GM19372 (cell line): ENCODE data around the gene XPO6.
"Not testable (repeated sequence)": the region's sequence is repeated elsewhere in the genome, so short reads cannot be mapped to it uniquely, and the experiment has no call there.

ENCODE experiments used
- ATAC-seq: cut with Tn5 transposase; IDR thresholded peaks from one replicate; pipeline ENCODE4 v1.9.1; 2021; ENCODE audit warnings: mild to moderate bottlenecking, low read depth, moderate library complexity; ENCODE audit not compliant: unreplicated experiment

Gene XPO6

DNA sequence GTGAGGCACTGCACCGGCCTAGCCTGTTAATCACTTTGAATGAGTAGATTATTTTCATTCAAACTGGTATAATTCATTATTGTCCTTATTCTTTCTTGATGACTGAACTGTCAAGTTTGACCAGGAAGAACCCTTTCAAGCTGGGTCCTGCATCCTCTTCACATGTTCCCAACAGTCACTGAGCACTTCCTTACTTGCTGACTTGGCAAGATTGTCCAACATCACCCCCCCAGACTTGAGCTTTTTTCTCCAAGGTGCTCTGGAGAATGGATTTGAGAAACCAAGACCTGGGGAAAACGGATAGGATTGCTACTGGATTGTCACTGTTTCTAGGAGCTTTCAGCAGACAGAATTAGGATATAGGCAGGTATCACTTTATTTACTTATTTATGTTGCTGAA, 93.1 kb downstream of the XPO6 start:
- no peak for ATAC-seq

DNA sequence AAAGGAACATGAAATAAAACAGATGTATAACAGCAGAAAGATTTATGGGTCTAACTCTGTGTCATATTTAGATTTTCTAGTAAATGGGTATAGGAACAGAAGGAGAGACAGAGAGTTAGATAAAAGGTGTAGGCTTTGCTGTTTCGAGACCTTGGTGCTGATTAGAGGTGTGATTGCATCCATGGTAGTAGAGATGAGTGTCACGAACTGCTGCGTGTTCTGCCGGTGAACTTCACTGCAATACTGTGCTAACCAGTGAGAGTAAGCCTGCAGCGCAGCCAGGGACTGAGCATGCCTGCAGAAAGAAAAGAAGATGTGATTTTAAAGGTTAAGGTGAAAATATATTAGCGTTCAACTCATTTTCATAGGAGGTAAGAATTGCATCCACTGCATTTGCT, 94.6 kb downstream of the XPO6 start:
- no peak for ATAC-seq

DNA sequence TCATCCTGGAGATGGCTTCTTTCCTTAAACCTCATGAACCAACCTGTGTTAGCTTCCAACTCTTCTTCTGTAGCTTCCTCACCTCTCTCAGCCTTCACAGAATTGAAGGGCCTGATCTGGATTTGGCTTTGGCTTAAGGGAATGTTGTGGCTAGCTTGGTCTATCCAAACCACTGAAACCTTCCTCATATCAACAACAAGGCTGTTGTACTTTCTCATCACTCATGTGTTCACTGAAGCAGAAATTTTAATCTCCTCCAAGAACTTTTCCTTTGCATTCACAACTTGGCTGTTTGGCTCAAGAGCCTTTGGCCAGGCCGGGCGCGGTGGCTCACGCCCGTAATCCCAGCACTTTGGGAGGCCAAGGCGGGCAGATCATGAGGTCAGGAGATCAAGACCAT, 95.9 kb downstream of the XPO6 start:
- ATAC-seq, result not testable (repeated sequence)

GRCh38 chr16:28112908-28113307, 98.9 kb downstream of the XPO6 start:
- ATAC-seq, result no peak

DNA sequence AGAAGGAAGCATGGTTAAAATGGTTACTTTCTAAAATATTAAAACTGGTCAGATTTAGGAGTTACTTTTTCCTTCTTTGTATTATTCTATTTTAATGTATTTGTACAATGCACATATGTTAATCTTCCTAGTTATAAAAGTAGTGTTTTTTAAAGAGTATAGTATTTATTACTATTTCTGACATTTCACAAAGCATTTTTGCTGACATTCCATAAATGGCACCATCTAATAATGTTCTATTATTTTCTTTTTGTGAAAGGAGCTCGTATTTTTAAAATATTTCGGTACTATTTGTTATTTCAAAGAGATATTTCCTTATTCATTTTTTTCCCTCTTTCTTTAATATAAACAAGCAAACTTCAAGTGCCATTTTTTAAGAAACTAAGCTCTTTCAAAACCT, 100.8 kb downstream of the XPO6 start:
- ATAC-seq, result no peak

GRCh38 chr16:28110479-28110878, 101.3 kb downstream of the XPO6 start:
- no peak for ATAC-seq

- no peak for ATAC-seq
Measured at GRCh38 chr16:28110074-28110473, 101.7 kb downstream of the XPO6 start.

- ATAC-seq, result no peak
Measured at GRCh38 chr16:28108590-28109247, 103.0 kb downstream of the XPO6 start.

GRCh38 chr16:28107232-28107631, 104.5 kb downstream of the XPO6 start:
- no peak for ATAC-seq

- ATAC-seq, result no peak
Measured at GRCh38 chr16:28106467-28107215, 105.1 kb downstream of the XPO6 start.

DNA sequence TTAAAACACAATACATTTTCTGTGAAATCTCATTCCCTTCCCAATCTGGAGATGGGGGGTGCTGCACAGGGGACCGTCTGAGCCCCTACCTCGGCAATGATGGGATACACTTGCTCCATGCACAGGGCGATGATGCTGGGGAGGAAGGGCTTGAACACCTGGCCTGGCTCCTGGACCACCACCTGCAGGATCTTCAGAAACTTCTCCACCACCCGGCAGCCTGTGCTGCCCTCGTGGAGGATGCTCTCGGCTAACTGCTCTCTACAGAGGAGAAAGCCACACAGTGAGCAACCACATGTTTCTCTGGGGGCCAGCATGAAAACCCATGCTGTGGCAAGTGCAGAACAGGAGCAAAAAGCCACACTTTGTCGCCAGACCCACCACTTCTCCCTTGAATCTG, 105.8 kb downstream of the XPO6 start:
- no peak for ATAC-seq

GRCh38 chr16:28105297-28105696, 106.5 kb downstream of the XPO6 start:
- no peak for ATAC-seq

DNA sequence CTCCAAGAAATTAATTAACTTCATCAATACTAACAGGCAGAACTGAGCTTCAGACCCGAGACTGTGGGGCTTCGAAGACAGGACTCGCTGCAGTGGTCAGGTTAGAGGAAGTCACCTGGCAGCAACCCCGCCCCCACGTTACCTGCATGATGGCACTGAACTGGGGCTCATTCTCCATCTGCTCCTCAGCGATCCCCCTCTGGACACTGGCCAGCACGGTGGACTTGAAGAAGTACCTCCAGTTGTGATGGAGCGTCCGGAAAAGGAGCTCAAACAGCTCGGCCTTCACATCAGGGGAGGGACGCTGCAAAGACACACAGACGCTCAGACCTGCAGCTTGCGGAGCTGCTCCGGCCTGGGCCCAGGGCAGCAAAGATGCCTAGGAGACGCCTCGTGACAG, 107.4 kb downstream of the XPO6 start:
- ATAC-seq, result no peak

- ATAC-seq, result no peak
Measured at GRCh38 chr16:28103516-28104170, 108.1 kb downstream of the XPO6 start.

DNA sequence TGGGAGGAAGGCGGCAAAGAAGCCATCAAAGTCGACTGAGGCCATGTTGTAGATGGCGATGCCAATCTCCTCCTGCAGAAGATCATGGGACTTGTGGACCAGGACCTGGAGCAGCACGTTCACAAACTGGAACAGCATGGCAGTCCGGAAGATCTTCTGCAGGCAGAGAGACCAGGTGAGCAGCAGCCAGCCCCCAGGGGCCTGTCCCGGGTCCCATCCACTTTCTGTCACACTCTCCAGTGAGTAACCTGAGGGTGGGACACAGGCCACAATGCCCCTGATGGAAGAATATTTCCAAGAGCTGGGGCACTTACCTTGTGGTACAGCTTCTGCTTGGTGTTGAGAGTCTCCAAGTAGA, 110.3 kb downstream of the XPO6 start:
- ATAC-seq, result no peak

DNA sequence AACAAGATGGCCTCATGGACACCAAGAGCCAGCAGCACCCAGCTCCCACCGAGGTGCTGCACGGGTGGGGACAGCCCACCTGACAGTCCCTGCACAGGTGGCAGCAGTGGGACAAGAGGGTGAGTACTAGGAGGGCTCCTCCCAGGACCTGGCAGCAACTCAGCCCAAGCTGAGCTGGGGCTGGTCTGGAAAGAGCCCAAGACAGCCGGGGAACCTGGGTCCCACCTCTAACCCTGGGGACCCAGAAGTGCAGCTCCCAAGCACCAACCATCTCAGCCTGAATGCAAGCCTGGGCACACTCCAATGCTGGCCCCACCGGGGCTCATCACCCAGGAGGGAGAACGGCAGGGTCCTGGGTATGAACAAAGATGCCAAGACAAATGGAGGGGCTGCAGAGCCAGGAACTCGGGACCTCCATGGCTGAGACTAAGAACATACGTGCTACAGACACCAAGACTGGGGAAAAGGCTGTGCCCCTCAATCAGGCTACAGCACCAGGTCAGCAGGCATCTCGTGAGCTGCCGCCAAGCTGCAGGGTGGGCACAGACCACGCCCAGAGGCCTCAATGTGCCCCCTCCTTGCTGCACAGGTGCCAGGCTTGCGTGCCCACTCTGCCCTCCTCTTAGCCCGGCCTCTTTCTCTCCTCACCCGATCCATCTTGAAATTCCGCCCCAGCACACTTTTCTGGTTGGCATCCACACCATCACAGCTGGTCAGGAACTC, 110.8 kb downstream of the XPO6 start:
- no peak for ATAC-seq

- no peak for ATAC-seq
Measured at GRCh38 chr16:28098959-28099945, 112.5 kb downstream of the XPO6 start.

GRCh38 chr16:28098171-28098958, 113.4 kb downstream of the XPO6 start:
- ATAC-seq, result no peak
